ENCODE results near the gene DELE1. TPM values are rescaled to one million over a fixed set of nuclear protein-coding genes. Genes with fewer than 3 reads are reported as not detected.

Gene DELE1
- total RNA-seq, 1 donor from 2014 or later = 40.7 TPM

DNA sequence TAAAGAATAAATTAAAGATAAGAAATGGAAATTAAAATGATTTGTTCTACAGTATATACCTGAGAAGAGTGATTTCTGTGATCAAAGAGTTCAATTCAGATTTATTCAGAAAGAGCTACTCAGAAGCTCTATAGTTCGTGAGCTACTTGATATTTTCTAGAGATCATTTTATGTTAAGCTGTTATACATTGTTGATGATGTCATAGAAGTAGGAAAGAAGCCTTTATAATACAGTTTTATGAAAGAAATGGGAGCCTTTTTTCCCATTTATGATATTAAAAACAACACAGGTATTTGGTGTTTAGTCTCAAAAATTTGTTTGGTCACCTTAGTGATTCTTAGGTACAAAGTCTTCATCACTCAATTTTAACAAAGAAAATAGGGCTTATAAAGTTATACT lies 66.0 kb downstream of the DELE1 start:
- TF ChIP-seq CTCF (IDR thresholded peaks at IDR 0.05) = no peak
- DNase-seq (ENCODE audit: low spot score in 2 of 2) = no peak
- no peak overlapping the region for H3K27ac ChIP-seq
- H3K36me3 ChIP-seq = peaks cover 64% of the 10 kb centered on the region in 2 donors
- intact Hi-C loops (cut with DNase I) = loop anchor here (10.0 kb wide), 1 partner anchor 705 kb away; no protein-coding TSS in a partner anchor
- H3K4me3 ChIP-seq = no peak overlapping the region
- H3K9me3 ChIP-seq = no peaks in the 10 kb centered on the region
- no peaks in the 10 kb centered on the region for H3K4me1 ChIP-seq
- H3K27me3 ChIP-seq = no peaks in the 10 kb centered on the region

Other genes with a start within 250 kb of the DELE1 start
- 55.5 TPM for gene ARAP3, start 241.6 kb upstream of the DELE1 start, total RNA-seq
- gene PCDH1, start 45.5 kb upstream of the DELE1 start, total RNA-seq = 165 TPM
- gene PCDH12, start 34.3 kb downstream of the DELE1 start, total RNA-seq = 7.2 TPM
- 8.8 TPM for gene RNF14, start 45.2 kb downstream of the DELE1 start, total RNA-seq
- 185 TPM for gene GNPDA1, start 89.2 kb downstream of the DELE1 start, total RNA-seq
- 310 TPM for gene NDFIP1, start 184.9 kb downstream of the DELE1 start, total RNA-seq

All from ascending aorta (tissue), 2 donors.